Liver (tissue), 9 donors: Measurements from ENCODE around the gene CAMKK1. TPM values are rescaled to one million over a fixed set of nuclear protein-coding genes. Genes with fewer than 3 reads are reported as not detected.

Source experiments
- DNase-seq: peaks from one replicate; pipeline ENCODE4 v3.0.0-alpha.2; 2017; ENCODE audit warnings: low spot score
- H3K27ac ChIP-seq, 2 donors: one replicate each; pipeline ENCODE4 v1.7.0; 2013; ENCODE audit warnings: inconsistent platforms in 2 of 2, low read length in 2 of 2, control low read depth in 1 of 2, low read depth in 1 of 2, mild to moderate bottlenecking in 1 of 2
- H3K27me3 ChIP-seq, 4 donors: one replicate each; pipeline versions ENCODE4 v1.6.1 to v1.7.0; 2013; ENCODE audit warnings: low read length in 3 of 4, inconsistent platforms in 1 of 4, mild to moderate bottlenecking in 1 of 4, moderate library complexity in 1 of 4; ENCODE audit not compliant: control insufficient read depth in 4 of 4, insufficient read depth in 4 of 4
- H3K36me3 ChIP-seq, 4 donors: one replicate each; pipeline versions ENCODE4 v1.6.1 to v1.7.0; 2013; ENCODE audit warnings: low read length in 3 of 4, mild to moderate bottlenecking in 3 of 4, low read depth in 1 of 4, moderate library complexity in 1 of 4; ENCODE audit not compliant: control insufficient read depth in 4 of 4, insufficient read depth in 3 of 4
- H3K4me1 ChIP-seq, 4 donors: one replicate each; pipeline versions ENCODE4 v1.6.1 to v1.7.0; 2013; ENCODE audit warnings: low read length in 3 of 4, mild to moderate bottlenecking in 3 of 4, moderate library complexity in 1 of 4; ENCODE audit not compliant: control insufficient read depth in 4 of 4, insufficient read depth in 4 of 4
- H3K4me3 ChIP-seq, 3 donors: one replicate each; pipeline versions ENCODE4 v1.6.1 to v1.7.0; 2013; ENCODE audit warnings: low read length in 3 of 3, control low read depth in 1 of 3, low read depth in 1 of 3, mild to moderate bottlenecking in 1 of 3
- H3K9ac ChIP-seq, 2 donors: one replicate each; pipeline ENCODE4 v1.7.0; 2013; ENCODE audit warnings: low read length in 2 of 2, mild to moderate bottlenecking in 2 of 2, moderate library complexity in 2 of 2, control low read depth in 1 of 2, low read depth in 1 of 2
- H3K9me3 ChIP-seq, 4 donors: one replicate each; pipeline versions ENCODE4 v1.6.1 to v1.7.0; 2013; ENCODE audit warnings: low read length in 3 of 4; ENCODE audit not compliant: control insufficient read depth in 4 of 4
- CTCF ChIP-seq: fragments of 150-350 bp; IDR thresholded peaks from 2 replicates; pipeline ENCODE4 v1.5.1; 2017; ENCODE audit warnings: improper control_type of control experiment, low read depth, low read length; ENCODE audit not compliant: missing input control
- EGR1 ChIP-seq, 2 donors: IDR thresholded peaks; 2 replicates each; pipeline ENCODE4 v1.6.1; 2016 to 2018; ENCODE audit warnings: antibody characterized with exemption in 2 of 2, low read depth in 2 of 2
- FOXA2 ChIP-seq: IDR thresholded peaks from 2 replicates; pipeline ENCODE4 v1.6.1; 2016; ENCODE audit warnings: antibody characterized with exemption
- GABPA ChIP-seq, 2 donors: IDR thresholded peaks in 1 of 2; conservative IDR thresholded peaks in 1 of 2; 2 replicates each; pipeline ENCODE4 v1.6.1; 2016; ENCODE audit warnings: antibody characterized with exemption in 2 of 2, mild to moderate bottlenecking in 1 of 2, moderate library complexity in 1 of 2
- HNF4G ChIP-seq: IDR thresholded peaks from 2 replicates; pipeline ENCODE4 v1.6.1; 2016; ENCODE audit warnings: antibody characterized with exemption
- JUND ChIP-seq, 2 donors: IDR thresholded peaks; 2 replicates each; pipeline ENCODE4 v1.6.1; 2016; ENCODE audit warnings: antibody characterized with exemption in 2 of 2
- RAD21 ChIP-seq, 2 donors: IDR thresholded peaks; 2 replicates each; pipeline ENCODE4 v1.6.1; 2016; ENCODE audit warnings: antibody characterized with exemption in 2 of 2, mild to moderate bottlenecking in 2 of 2
- REST ChIP-seq: IDR thresholded peaks from 2 replicates; pipeline ENCODE4 v1.6.1; 2016; ENCODE audit warnings: antibody characterized with exemption, mild to moderate bottlenecking
- RXRA ChIP-seq, 2 donors: IDR thresholded peaks; 2 replicates each; pipeline ENCODE4 v1.6.1; 2017 to 2018; ENCODE audit warnings: antibody characterized with exemption in 2 of 2, mild to moderate bottlenecking in 1 of 2
- SP1 ChIP-seq: IDR thresholded peaks from 2 replicates; pipeline ENCODE4 v1.6.1; 2018; ENCODE audit warnings: antibody characterized with exemption, mild to moderate bottlenecking
- TAF1 ChIP-seq: conservative IDR thresholded peaks from 2 replicates; pipeline ENCODE4 v1.6.1; 2016; ENCODE audit warnings: antibody characterized with exemption, mild to moderate bottlenecking
- YY1 ChIP-seq: IDR thresholded peaks from 2 replicates; pipeline ENCODE4 v1.6.1; 2016; ENCODE audit warnings: antibody characterized with exemption, mild to moderate bottlenecking
- WGBS: extraction: QIAGEN DNeasy Blood & Tissue Kit; methylation state at CpG from one replicate; pipeline ENCODE4 v1.1.7; 2013; 5-methylcytosine and 5-hydroxymethylcytosine counted together
- polyA plus RNA-seq, 2 donors: library from polyadenylated mRNA; stranded (reverse) in 1 of 2; unstranded in 1 of 2; fragments of 200-250 nt in 1 of 2; fragments of >200 nt in 1 of 2; fragmentation: Nextera tagmentation in 1 of 2; extraction: Ambion mirVana in 1 of 2; gene quantifications; one replicate each; pipeline versions ENCODE4 v1.2.1 to v1.2.3, GENCODE V29; 2013 to 2015
- total RNA-seq, 2 donors: library from RNA; depleted of rRNA; stranded (reverse); fragments of >200 nt; gene quantifications; one replicate each; pipeline ENCODE4 v1.2.3, GENCODE V29; 2014
- TF ChIP-seq, protein P1 (sequence below): IDR thresholded peaks from 2 replicates; pipeline ENCODE4 v1.6.1; 2016; ENCODE audit warnings: antibody characterized with exemption
- TF ChIP-seq, protein P2 (sequence below): IDR thresholded peaks from 2 replicates; pipeline ENCODE4 v1.6.1; 2016; ENCODE audit warnings: antibody characterized with exemption
- donor health status: healthy.
- donor health status: healthy.
- donor health status: healthy.
- donor health status: healthy.
- donor health status: healthy.

CAMKK1 gene
- total and polyA plus RNA-seq, 4 donors: 0.24 to 0.67 (median 0.50) TPM

DNA sequence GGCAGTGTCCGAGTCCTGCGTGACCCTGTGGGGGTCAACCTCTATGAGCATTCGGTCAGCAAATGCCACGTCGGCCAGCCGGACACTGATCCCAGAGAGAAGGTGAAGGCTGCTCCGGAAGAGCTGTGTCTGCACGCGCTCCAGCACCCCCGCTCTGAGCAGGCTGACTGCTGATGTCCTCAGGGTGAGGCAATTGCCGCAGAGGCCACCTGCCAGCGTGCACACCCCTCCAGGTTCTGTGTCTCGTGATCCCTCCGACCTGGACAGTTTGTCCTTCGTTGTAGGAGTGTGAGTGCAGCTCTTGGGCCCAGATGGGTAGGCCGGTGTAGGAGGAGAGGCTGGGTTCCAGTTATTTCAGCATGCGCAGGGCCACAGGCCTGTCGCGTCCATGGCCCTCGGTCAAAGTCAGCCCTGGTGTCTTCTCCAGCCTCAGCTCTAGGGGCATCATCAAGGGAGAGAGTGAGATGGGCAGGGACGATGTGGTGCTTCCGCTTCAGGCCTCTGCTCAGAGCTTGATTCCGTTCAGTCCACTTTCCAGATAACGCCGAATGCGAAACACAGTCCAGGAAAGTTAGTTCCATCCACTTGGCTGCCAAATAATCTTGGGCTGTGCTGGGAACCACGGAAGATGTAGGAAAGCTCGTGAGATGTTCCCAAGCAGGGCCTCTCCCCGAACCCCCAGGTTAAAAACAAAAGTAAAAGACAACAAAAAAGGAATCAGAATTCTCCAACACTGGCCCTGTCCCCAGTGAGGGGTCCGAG is 31.7 kb downstream of the CAMKK1 start:
- Histone ChIP-seq H3K4me3 (no peak overlapping the region), H3K9me3 (no peaks in the 10 kb centered on the region), H3K27ac (no peak overlapping the region), H3K4me1 (no peaks in the 10 kb centered on the region), H3K27me3 (no peaks in the 10 kb centered on the region), H3K9ac (no peak overlapping the region), H3K36me3 (no peaks in the 10 kb centered on the region)
- TF ChIP-seq YY1 (no peak), REST (no peak), FOXA2 (no peak), RAD21 (IDR thresholded peaks at IDR 0.05) (no peak), GABPA (IDR thresholded peaks at IDR 0.05 in 1 of 2, conservative IDR thresholded peaks at IDR 0.05 in 1 of 2) (no peak), EGR1 (IDR thresholded peaks at IDR 0.05; ENCODE audit: low read depth in 2 of 2) (no peak), SP1 (no peak), RXRA (IDR thresholded peaks at IDR 0.05) (no peak)
- TF ChIP-seq, protein P1, sequence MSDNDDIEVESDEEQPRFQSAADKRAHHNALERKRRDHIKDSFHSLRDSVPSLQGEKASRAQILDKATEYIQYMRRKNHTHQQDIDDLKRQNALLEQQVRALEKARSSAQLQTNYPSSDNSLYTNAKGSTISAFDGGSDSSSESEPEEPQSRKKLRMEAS: no peak
- DNase-seq: no peak
- 91% methylated on average over 30 of the region's 30 CpGs for WGBS

- Histone ChIP-seq H3K4me3 (no peak overlapping the region), H3K27me3 (no peaks in the 10 kb centered on the region), H3K27ac (no peak overlapping the region), H3K9me3 (no peaks in the 10 kb centered on the region), H3K9ac (no peak overlapping the region), H3K4me1 (no peaks in the 10 kb centered on the region), H3K36me3 (no peaks in the 10 kb centered on the region)
- TF ChIP-seq CTCF (no peak), RAD21 (IDR thresholded peaks at IDR 0.05) (no peak), GABPA (IDR thresholded peaks at IDR 0.05 in 1 of 2, conservative IDR thresholded peaks at IDR 0.05 in 1 of 2) (no peak), FOXA2 (no peak), YY1 (no peak), SP1 (no peak), HNF4G (no peak), TAF1 (no peak), JUND (IDR thresholded peaks at IDR 0.05) (no peak), RXRA (IDR thresholded peaks at IDR 0.05) (no peak), REST (no peak)
- TF ChIP-seq, protein P2, sequence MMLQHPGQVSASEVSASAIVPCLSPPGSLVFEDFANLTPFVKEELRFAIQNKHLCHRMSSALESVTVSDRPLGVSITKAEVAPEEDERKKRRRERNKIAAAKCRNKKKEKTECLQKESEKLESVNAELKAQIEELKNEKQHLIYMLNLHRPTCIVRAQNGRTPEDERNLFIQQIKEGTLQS: no peak
- TF ChIP-seq, protein P1: no peak
- DNase-seq: no peak
- WGBS: 83% methylated on average over 9 of the region's 9 CpGs
Observed at GRCh38 chr17:3859940-3860339, 32.9 kb downstream of the CAMKK1 start.
